GM20000 (cell line): ENCODE measurements around the gene ENOX2.

ENCODE experiments used
- DNase-seq: peaks from one replicate; pipeline ENCODE4 v3.0.0; 2012; ENCODE audit warnings: low spot score
- TF ChIP-seq, protein P1 (sequence below): IDR thresholded peaks from 2 replicates; pipeline ENCODE4 v1.5.1; 2012; ENCODE audit warnings: mild to moderate bottlenecking, control low read depth; ENCODE audit errors: extremely low read depth, missing control alignments

Gene ENOX2

DNA sequence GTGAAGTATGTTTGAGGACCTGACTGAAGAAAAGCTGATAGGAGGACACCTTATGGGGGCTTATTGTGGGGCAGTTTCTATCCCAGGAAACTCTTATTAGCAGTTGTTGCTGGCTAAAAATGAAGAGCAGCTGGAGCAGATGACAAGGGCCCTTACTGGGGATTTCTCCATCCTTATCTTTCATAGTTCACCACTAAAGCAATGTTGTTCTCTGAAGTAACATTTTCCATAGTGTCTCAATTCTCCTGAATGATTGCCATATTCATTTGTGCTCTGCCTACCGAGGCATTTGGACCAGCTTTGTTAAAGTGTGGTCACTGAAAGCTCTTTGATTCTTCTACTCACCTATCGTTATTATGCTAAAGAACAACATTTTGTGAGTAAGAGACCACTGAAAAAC lies 7.7 kb downstream of the ENOX2 start:
- TF ChIP-seq, protein P1, sequence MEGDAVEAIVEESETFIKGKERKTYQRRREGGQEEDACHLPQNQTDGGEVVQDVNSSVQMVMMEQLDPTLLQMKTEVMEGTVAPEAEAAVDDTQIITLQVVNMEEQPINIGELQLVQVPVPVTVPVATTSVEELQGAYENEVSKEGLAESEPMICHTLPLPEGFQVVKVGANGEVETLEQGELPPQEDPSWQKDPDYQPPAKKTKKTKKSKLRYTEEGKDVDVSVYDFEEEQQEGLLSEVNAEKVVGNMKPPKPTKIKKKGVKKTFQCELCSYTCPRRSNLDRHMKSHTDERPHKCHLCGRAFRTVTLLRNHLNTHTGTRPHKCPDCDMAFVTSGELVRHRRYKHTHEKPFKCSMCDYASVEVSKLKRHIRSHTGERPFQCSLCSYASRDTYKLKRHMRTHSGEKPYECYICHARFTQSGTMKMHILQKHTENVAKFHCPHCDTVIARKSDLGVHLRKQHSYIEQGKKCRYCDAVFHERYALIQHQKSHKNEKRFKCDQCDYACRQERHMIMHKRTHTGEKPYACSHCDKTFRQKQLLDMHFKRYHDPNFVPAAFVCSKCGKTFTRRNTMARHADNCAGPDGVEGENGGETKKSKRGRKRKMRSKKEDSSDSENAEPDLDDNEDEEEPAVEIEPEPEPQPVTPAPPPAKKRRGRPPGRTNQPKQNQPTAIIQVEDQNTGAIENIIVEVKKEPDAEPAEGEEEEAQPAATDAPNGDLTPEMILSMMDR: no peak
- DNase-seq: no peak

DNA sequence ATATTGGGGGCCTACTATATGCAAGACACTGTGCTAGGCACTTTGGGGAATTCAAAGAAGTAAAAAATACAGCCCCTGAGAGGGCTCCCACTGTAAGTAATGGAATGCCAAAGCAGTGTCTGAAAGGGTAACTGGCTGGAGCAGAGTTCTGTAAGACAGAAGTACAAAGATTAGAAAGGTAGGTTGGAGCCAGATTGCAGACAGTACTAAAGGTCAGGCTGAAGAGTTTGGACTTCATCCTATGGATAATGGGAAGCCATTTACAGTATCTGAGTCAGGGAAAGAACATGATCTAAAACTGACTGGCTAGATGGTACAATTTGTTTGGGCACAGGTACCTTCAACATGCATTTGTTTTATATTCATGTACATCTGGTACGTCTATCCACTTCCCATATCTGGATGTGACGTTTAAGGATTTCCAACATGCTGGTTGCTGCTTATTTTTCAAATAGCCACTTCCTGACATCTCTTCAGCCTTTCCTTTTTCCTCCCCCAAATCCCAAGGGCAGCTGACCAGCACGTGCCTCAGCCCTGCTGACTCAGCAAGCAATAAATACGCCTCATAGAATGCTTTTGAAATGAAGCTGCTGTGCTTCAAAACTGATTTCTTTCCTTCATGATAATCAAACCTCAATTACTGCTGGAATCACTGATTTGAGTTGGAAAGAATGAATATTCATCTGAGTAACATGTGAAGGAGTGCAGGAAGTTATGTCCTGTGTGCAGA lies 9.5 kb downstream of the ENOX2 start:
- DNase-seq: no peak
- TF ChIP-seq, protein P1: no peak

DNA sequence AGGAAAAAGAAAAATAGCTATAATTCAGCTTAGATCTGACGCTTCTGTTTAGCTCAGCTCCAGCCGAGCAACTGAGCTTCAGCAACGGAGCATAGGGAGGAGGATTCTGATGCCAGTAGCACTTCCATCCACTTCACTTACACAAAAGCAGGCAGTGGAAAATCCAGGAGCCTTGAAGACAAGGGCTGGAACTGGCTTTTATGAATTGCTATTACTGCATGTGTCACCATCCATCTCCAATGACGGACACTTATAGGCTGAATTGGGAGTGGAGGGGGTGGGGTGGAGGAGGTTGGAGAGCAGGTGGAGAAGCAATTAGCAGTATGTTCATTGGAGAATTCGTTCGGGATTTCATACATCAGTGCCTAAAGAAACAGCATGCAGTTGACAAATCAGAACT lies 15.6 kb downstream of the ENOX2 start:
- DNase-seq: no peak
- TF ChIP-seq, protein P1: no peak

DNA sequence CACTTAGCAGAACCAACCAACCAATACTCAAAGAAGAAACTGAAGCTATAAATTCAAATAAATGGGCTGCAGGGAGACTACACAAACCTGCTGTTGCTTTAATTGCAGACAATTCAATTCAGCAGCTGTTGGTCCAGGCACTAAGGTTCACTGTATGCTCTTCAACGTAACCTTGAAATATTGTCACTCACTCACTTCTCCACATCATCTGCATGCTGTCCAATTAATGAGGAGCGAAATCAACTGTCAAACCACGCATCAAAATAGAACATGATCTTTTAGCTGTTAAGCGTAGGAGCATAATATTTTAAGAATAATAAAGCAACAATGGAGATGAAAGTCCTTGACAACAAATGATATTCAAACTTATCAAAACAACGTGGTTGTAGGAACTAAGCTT lies 17.0 kb downstream of the ENOX2 start:
- TF ChIP-seq, protein P1: no peak

DNA sequence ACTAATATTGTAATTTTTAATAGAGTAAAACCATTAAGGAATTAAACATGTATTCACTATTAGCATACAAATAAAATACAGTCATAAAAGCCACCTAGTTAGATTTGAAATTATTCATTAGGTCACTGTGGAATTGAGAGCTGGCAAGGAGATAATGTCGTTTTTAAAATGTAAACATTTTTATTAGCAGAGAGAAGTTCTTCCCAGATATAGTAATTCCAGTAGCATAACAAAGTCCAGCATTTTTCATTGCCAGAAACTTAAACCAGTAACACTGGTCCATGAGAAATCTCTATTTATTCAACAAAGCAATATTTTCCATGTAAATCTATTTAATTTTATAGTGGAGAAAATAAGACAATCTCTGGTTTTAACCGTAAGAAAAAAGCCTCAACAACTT lies 17.5 kb downstream of the ENOX2 start:
- no peak for DNase-seq
- TF ChIP-seq, protein P1: no peak

More for the DNA sequence above, 17.0 kb downstream of the ENOX2 start:
- DNase-seq: no peak

DNA sequence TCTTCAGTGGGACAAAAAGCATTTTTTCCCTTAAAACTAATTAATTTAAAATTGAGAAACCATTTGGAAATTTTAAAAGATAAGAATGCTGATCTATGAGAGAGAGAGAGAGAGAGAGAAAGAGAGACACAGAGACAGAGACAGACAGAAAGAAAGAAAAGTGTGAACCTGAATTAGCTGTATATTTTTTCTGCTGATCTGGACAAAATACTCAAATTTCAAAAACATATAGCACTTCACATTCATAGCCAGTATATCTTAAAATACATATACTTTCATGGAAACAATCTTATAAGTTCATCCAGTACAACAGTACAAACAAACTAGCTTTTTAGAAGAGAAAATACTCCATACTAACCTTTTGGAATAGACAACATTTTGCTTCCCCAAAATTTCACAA lies 18.4 kb downstream of the ENOX2 start:
- DNase-seq: no peak
- TF ChIP-seq, protein P1: no peak

DNA sequence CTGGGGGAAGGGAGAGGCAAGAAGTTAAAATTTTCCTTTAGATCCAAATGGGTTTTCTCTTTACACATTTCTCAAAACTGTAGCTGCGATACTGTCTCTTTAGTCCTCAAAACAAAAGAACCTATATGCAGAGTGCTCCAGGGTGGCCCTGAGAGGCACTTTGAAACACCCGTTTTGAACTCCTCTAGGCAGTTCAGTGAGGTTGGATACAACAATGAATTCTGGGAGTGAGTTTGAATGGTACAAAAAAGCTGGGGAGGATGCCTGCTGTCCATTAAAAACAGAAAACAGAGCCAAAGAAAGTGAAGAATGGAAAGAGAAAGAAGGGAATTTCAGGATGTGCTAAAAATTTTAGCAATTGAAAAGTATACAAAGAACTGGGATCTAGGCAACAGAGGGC lies 23.1 kb downstream of the ENOX2 start:
- no peak for DNase-seq
- TF ChIP-seq, protein P1: no peak
